RWPE2 (cell line): ENCODE measurements around the gene SLC4A5.

Experiments used
- ATAC-seq: fragments of 200-7000 bp; cut with Tn5 transposase; 3 replicates; pipeline ENCODE4 v1.9.1; 2021; ENCODE audit warnings: low read depth
- DNase-seq: peaks from one replicate; pipeline ENCODE4 v3.0.0-alpha.2; 2020; ENCODE audit warnings: low spot score
- H3K27ac ChIP-seq: fragments of 450-650 bp; 2 replicates; pipeline ENCODE4 v1.5.1; 2017; ENCODE audit warnings: mild to moderate bottlenecking; ENCODE audit not compliant: poor library complexity, severe bottlenecking
- H3K27me3 ChIP-seq: fragments of 250-450 bp; sonication (Bioruptor Pico); 2 replicates; pipeline ENCODE4 v1.5.1; 2021; ENCODE audit warnings: mild to moderate bottlenecking, moderate library complexity; ENCODE audit not compliant: insufficient read depth, poor library complexity, severe bottlenecking
- H3K36me3 ChIP-seq: fragments of 250-450 bp; sonication (Bioruptor Pico); 2 replicates; pipeline ENCODE4 v1.5.1; 2020; ENCODE audit warnings: low read depth, mild to moderate bottlenecking, moderate library complexity
- H3K4me1 ChIP-seq: fragments of 250-450 bp; sonication (Bioruptor Pico); 2 replicates; pipeline ENCODE4 v1.5.1; 2021; ENCODE audit warnings: mild to moderate bottlenecking, moderate library complexity; ENCODE audit not compliant: insufficient read depth, poor library complexity, severe bottlenecking
- H3K4me3 ChIP-seq: fragments of 250-450 bp; sonication (Bioruptor Pico); 2 replicates; pipeline ENCODE4 v1.5.1; 2021; ENCODE audit warnings: mild to moderate bottlenecking, moderate library complexity; ENCODE audit not compliant: severe bottlenecking
- H3K9me3 ChIP-seq: fragments of 250-450 bp; sonication (Bioruptor Pico); 2 replicates; pipeline ENCODE4 v1.5.1; 2021; ENCODE audit warnings: mild to moderate bottlenecking, moderate library complexity; ENCODE audit not compliant: severe bottlenecking
- TF ChIP-seq, protein P1 (sequence below): fragments of 450-650 bp; IDR thresholded peaks from one replicate; pipeline ENCODE4 v1.5.1; 2017; ENCODE audit warnings: mild to moderate bottlenecking, moderate library complexity; ENCODE audit not compliant: poor library complexity, severe bottlenecking

Gene SLC4A5

DNA sequence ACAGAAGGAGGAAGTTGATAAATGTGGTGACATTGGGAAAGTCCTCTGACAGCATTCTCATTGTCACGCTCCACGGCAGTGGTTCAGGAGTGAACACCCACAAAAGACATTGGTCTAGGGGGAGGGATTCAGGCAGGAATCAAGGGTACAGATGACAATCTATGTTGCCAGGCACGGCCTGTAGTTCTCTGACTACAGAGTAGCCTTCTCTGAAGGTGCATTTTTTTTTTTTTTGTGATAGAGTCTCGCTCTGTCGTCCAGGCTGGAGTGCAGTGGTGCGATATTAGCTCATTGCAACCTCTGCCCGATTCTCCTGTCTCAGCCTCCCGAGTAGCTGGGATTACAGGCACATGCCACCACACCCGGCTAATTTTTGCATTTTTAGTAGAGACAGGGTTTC lies 157.2 kb downstream of the SLC4A5 start:
- ATAC-seq (no peak), DNase-seq (no peak)
- peaks cover 20% of the 10 kb centered on the region for H3K4me1 ChIP-seq
- no peak overlapping the region for H3K4me3 ChIP-seq
- no peaks in the 10 kb centered on the region for H3K27me3 ChIP-seq
- TF ChIP-seq, protein P1, sequence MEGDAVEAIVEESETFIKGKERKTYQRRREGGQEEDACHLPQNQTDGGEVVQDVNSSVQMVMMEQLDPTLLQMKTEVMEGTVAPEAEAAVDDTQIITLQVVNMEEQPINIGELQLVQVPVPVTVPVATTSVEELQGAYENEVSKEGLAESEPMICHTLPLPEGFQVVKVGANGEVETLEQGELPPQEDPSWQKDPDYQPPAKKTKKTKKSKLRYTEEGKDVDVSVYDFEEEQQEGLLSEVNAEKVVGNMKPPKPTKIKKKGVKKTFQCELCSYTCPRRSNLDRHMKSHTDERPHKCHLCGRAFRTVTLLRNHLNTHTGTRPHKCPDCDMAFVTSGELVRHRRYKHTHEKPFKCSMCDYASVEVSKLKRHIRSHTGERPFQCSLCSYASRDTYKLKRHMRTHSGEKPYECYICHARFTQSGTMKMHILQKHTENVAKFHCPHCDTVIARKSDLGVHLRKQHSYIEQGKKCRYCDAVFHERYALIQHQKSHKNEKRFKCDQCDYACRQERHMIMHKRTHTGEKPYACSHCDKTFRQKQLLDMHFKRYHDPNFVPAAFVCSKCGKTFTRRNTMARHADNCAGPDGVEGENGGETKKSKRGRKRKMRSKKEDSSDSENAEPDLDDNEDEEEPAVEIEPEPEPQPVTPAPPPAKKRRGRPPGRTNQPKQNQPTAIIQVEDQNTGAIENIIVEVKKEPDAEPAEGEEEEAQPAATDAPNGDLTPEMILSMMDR = no peak
- no peak overlapping the region for H3K27ac ChIP-seq
- H3K9me3 ChIP-seq = no peaks in the 10 kb centered on the region
- H3K36me3 ChIP-seq = no peaks in the 10 kb centered on the region

DNA sequence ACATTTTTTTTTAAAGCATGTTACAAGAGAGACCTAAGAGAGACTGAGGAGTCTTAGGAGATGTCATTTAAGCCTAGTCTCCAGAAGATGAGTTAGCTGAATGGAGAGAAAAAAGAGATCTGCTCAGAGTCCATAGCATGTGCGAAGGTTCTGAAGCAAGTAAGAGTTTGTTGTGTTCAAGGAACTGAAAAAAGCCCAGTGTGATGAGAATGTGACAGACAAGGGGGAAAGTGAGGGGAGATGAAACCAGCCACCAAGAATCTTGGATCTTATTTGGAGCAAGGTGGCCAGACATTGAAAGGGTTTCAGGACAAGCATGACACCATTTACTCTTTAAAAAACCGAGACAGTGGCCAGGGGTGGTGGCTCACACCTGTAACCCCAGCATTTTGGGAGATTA lies 159.3 kb downstream of the SLC4A5 start:
- Histone ChIP-seq H3K4me1 (peaks cover 13% of the 10 kb centered on the region), H3K9me3 (no peaks in the 10 kb centered on the region), H3K27me3 (no peaks in the 10 kb centered on the region), H3K36me3 (no peaks in the 10 kb centered on the region), H3K27ac (no peak overlapping the region), H3K4me3 (no peak overlapping the region)
- ATAC-seq = no peak
- TF ChIP-seq, protein P1 = no peak
- DNase-seq = no peak

DNA sequence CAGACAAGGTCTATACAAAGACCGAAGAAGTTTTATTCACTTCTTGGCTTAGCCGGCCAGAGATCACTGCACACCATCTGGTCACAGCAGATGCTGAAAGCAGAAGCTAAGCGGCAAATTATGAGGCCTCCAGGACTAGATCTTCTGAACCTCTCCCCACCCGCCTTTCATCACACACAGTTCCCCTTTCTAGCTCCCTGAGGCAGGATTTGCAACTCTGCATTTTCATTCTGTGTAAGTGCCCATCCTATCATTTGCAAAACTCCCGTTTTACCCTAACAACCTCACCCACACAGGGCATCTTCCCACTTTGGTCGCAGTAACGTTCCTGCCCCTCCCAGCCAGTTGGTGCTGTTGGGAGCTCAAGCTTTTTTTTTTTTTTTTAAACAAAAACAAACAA lies 161.5 kb downstream of the SLC4A5 start:
- ATAC-seq = no peak

DNA sequence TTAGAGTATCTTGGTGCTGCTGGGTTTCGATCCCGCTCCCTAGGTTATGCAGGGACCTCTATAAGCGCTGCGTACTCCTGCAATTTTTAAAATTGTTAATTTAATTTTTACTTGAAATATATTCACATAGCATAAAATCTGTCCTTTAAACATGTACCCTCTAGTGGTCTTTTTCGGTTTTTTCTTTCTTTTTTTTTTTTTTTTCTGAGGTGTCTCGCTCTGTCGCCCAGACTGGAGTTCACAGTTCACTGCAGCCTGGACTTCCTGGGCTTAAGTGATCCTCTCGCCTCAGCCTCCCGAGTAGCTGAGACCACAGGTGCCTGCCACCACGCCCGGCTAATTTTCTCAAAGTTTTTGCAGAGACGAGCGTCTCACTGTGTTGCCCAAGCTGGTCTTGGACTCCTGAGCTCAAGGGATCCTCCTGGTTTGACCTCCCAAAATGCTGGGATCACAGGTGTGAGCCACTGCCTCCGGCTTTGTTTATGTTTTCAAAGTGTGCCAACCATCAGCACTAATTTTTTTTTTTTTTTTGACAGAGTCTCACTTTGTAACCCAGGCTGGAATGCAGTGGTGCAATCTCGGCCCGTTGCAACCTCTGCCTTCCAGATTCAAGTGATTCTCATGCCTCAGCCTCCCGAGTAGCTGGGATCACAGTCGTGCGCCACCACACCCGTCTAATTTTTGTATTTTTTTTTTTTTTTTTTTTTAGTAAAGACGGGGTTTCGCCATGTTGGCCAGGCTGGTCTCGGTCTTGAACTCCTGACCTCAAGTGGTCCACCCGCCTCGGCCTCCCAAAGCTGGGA lies 164.0 kb downstream of the SLC4A5 start:
- Histone ChIP-seq H3K36me3 (peaks cover 24% of the 10 kb centered on the region), H3K9me3 (no peaks in the 10 kb centered on the region), H3K4me3 (peak overlapping the region; percentile 80), H3K4me1 (peaks cover 17% of the 10 kb centered on the region), H3K27ac (peak overlapping the region; percentile 73), H3K27me3 (no peaks in the 10 kb centered on the region)
- DNase-seq = no peak
- TF ChIP-seq, protein P1 = peak; percentile 23
- no peak for ATAC-seq

More for the DNA sequence above, 161.5 kb downstream of the SLC4A5 start:
- TF ChIP-seq, protein P1 = no peak
- H3K4me1 ChIP-seq = peaks cover 12% of the 10 kb centered on the region
- H3K9me3 ChIP-seq = no peaks in the 10 kb centered on the region
- H3K27ac ChIP-seq = no peak overlapping the region
- H3K27me3 ChIP-seq = no peaks in the 10 kb centered on the region
- H3K36me3 ChIP-seq = peaks cover 9% of the 10 kb centered on the region
- H3K4me3 ChIP-seq = no peak overlapping the region
- DNase-seq = no peak
